Bronchial epithelial cell (primary cell): ENCODE measurements around the gene CLDN6. TPM values are rescaled to one million over a fixed set of nuclear protein-coding genes. Genes with fewer than 3 reads are reported as not detected.

ENCODE experiments used
- DNase-seq: peaks from one replicate; pipeline ENCODE4 v3.0.0-alpha.2; 2010; ENCODE audit warnings: low read depth
- FAIRE-seq: peaks from 2 replicates; lab custom pipeline; 2011; peaks lifted over from hg19 to GRCh38; lab: Jason Lieb, UNC
- H3K27me3 ChIP-seq: 2 replicates; pipeline ENCODE4 v1.5.1; 2011; ENCODE audit warnings: low read length; ENCODE audit not compliant: control insufficient read depth, insufficient read depth
- H3K36me3 ChIP-seq: 2 replicates; pipeline ENCODE4 v1.5.1; 2011; ENCODE audit warnings: low read length; ENCODE audit not compliant: control insufficient read depth, insufficient read depth
- H3K4me3 ChIP-seq: 2 replicates; pipeline ENCODE4 v1.5.1; 2011; ENCODE audit warnings: mild to moderate bottlenecking, low read depth, low read length, control low read depth
- total RNA-seq: library from RNA; depleted of rRNA; stranded (reverse); fragments of >200 nt; gene quantifications from 2 replicates; pipeline ENCODE4 v1.2.1, GENCODE V29; 2014
- TF ChIP-seq, protein P1 (sequence below): IDR thresholded peaks from 2 replicates; pipeline ENCODE4 v1.5.1; 2011; ENCODE audit warnings: mild to moderate bottlenecking, moderate library complexity, low read length, control low read depth, inconsistent platforms; ENCODE audit not compliant: insufficient read depth, severe bottlenecking

CLDN6 gene
- total RNA-seq, 1 donor from 2014 or later, result not detected

DNA sequence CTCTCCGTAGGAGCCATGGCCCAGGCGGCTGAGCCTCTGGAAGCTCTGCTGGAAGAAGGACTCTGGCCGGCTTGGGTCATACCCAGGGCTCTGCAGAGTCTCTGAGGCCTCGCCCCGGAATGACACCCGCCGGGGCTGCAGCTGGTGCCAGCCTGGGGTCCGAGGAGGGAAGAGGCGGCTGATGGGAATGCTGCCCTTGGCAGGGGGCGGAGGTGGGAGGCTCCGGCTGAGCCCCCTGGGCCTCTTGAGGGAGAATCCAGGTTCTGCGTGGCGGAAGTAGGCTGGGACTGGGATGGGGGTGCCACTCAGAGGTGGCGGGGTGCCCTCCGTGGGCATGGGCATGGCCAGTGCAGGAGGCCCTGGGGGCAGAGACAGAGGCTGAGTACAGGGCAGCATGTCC lies 41.3 kb downstream of the CLDN6 start:
- FAIRE-seq (no peak), DNase-seq (no peak)

DNA sequence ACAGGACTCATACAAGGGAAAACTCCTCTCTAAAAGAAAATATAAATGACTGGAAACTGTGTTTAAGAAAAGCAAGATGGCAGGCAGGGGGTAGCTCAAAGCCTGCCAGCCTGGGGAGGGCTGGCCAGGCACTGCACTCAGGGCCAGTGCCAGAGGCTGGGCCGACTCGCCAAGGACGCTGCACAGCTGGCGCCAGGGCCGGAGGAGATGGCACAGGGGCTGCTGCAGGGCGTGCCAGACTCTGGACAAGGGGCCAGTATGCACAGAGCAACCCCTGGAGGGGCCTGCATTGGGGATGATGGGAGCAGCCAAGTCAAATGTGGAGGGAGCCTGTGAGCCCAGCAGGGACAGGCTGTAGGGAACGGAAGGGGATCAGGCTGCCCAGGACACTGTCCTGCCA lies 41.8 kb downstream of the CLDN6 start:
- Histone ChIP-seq H3K27me3 (no peaks in the 10 kb centered on the region), H3K4me3 (no peak overlapping the region), H3K36me3 (peaks cover 1% of the 10 kb centered on the region)
- TF ChIP-seq, protein P1, sequence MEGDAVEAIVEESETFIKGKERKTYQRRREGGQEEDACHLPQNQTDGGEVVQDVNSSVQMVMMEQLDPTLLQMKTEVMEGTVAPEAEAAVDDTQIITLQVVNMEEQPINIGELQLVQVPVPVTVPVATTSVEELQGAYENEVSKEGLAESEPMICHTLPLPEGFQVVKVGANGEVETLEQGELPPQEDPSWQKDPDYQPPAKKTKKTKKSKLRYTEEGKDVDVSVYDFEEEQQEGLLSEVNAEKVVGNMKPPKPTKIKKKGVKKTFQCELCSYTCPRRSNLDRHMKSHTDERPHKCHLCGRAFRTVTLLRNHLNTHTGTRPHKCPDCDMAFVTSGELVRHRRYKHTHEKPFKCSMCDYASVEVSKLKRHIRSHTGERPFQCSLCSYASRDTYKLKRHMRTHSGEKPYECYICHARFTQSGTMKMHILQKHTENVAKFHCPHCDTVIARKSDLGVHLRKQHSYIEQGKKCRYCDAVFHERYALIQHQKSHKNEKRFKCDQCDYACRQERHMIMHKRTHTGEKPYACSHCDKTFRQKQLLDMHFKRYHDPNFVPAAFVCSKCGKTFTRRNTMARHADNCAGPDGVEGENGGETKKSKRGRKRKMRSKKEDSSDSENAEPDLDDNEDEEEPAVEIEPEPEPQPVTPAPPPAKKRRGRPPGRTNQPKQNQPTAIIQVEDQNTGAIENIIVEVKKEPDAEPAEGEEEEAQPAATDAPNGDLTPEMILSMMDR, result no peak
- FAIRE-seq (no peak), DNase-seq (no peak)

More for the DNA sequence above, 41.3 kb downstream of the CLDN6 start:
- H3K4me3 ChIP-seq, result no peak overlapping the region
- TF ChIP-seq, protein P1, result no peak
- H3K27me3 ChIP-seq, result no peaks in the 10 kb centered on the region
- H3K36me3 ChIP-seq, result peaks cover 1% of the 10 kb centered on the region

DNA sequence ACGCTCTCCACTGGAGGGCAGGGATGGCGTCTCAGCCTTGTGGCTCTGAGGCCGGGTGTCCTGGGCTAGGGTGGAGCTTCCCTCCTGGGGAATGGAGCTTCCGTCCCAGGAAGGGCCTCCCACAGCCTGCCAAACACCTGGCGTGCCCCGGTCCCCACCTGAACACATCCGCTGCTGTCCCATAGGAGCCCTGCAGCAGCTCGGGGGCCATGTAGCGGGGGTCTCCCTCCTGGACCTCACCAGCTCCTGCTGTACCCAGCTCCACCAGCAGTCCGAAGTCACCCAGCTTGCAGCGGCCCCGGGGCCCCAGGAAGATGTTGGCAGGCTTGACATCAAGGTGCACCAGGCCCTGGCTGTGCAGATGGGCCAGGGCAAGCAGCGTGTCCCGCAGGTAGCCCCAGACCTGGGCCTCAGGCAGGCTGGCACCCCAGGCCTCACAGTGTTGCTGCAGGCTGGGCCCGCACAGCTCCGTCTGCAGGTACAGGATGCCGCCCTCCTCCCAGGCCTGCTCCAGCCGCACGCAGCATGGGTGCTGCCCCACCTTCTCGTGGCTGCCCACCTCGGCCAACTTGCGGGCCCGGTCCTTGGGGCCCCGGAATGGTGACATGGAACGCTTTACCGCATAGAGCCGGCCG lies 42.7 kb downstream of the CLDN6 start:
- Histone ChIP-seq H3K4me3 (no peak overlapping the region), H3K27me3 (no peaks in the 10 kb centered on the region), H3K36me3 (peaks cover 1% of the 10 kb centered on the region)
- FAIRE-seq (no peak), DNase-seq (no peak)
- TF ChIP-seq, protein P1, result no peak

DNA sequence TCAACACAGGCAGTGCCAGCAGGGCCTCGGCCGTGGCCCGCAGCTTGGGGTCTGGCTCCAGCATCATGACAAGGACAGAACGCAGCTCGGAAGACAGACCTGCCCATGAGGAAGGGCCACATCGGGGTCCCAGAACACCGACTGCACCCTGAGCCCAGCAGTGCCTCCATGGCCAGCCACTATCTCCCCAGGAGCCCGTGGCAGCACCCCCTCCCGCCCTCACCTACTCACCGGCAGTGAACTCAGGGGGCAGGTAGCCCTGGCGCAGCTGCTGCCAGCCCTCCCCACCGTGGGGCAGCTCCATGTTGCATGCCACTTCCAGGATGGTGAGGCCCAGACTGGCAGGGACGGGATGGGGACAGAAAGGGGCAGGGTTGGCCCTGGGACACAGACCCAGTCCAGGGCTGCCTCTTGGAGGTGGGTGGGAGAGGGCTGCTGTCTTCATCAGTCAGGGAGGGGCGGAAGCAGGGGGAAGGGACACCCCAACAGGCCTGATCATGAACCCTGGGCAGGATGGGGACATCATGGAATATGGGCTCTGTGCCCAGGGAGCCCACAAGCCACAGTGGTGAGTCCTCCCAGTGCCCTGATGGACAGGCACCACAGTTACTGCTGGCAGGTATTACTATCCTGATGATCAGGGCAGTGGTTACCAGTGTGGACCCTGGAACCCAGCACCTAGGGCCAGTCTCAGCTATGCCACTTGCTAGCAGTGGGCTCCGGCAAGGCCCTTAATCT lies 43.5 kb downstream of the CLDN6 start:
- TF ChIP-seq, protein P1, result no peak
- FAIRE-seq (no peak), DNase-seq (no peak)
- H3K27me3 ChIP-seq, result no peaks in the 10 kb centered on the region
- H3K36me3 ChIP-seq, result peaks cover 1% of the 10 kb centered on the region
- H3K4me3 ChIP-seq, result no peak overlapping the region

DNA sequence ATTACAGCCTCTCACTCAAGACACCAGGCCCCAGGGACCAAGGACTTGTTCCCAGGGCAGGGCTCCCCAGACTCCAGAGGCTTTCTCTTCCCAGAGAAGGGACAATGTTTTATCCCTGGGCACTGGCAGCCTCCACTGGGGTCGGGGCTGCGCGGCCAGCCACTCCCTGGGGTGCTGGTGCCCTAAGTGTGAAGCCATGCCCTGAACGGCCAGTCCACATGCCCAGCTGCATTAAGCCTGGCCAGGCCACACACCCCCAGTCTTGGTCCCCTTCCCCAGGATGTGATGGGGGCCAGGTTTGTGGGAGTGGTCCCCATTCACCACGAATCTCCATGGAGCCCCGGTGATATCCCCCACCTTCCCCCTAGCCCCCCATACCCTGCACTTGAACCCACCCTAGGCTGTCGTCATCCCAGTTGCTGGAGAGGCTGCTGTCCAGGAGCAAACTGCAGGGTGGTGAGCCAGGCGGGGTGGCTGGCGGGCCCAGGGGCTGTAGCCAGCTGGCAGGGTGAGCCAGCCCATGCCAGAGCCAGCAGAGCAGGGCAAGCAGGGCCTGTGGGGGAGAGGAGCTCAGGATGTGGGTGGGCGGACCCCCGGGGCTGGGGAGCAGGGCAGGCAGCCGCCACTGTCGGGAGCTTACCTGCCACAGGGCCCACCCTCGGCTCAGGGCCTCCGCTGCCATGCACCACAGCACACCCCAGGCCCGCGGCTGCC lies 44.2 kb downstream of the CLDN6 start:
- Histone ChIP-seq H3K4me3 (no peak overlapping the region), H3K36me3 (peaks cover 1% of the 10 kb centered on the region), H3K27me3 (no peaks in the 10 kb centered on the region)
- TF ChIP-seq, protein P1, result no peak
- DNase-seq (no peak), FAIRE-seq (no peak)
